SK-N-MC (cell line): ENCODE measurements around the gene CTCF.

ENCODE experiments used
- EZH2 ChIP-seq: fragments of 200-600 bp; sonication (generic); IDR thresholded peaks from one replicate; pipeline ENCODE4 v1.6.1; 2017; ENCODE audit warnings: antibody characterized with exemption
- POLR2AphosphoS5 ChIP-seq: IDR thresholded peaks from 2 replicates; pipeline ENCODE4 v1.6.1; 2012; ENCODE audit warnings: mild to moderate bottlenecking, low read depth, low read length, borderline replicate concordance

DNA sequence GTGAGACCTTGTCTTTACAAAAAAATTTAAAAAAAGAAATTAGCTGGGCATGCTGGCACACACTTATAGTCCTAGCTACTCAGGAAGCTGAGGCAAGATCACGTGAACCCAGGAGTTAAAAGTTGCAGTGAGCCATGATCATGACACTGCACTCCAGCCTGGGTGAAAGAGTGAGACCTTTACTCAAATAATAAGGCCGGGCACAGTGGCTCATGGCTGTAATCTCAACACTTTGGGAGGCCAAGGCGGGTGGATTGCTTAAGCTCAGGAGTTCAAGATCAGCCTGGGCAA, 45.2 kb upstream of the CTCF start:
- no peak for TF ChIP-seq EZH2
- TF ChIP-seq POLR2AphosphoS5 = no peak
